Activated naive CD8-positive, alpha-beta T cell treated with anti-CD3 and anti-CD28 coated beads, Interleukin-2, amount 10 ng/mL, durations not matched to agents 7 days and 5 days (primary cell): ENCODE measurements around the gene NRN1L. TPM values are rescaled to one million over a fixed set of nuclear protein-coding genes. Genes with fewer than 3 reads are reported as not detected.

Experiments used
- ATAC-seq: fragments of 150-1000 bp; cut with Tn5 transposase; one replicate; pipeline ENCODE4 v1.10.0; 2021; ENCODE audit warnings: low read depth, moderate library complexity
- POLR2A ChIA-PET: fragments of 350-600 bp; sonication (Branson Sonifier 250); formaldehyde crosslinking; loops from one replicate; lab custom pipeline; 2021; ENCODE audit warnings: antibody characterized with exemption; lab: Charles Lee
- DNase-seq: peaks from one replicate; pipeline ENCODE4 v3.0.0; 2021
- H3K27ac Mint-ChIP-seq: one replicate; pipeline ENCODE4 v1.8.0; 2022; ENCODE audit warnings: mild to moderate bottlenecking, mixed read lengths
- H3K27me3 Mint-ChIP-seq: one replicate; pipeline ENCODE4 v1.8.0; 2022; ENCODE audit warnings: mild to moderate bottlenecking, moderate library complexity, mixed read lengths
- H3K36me3 Mint-ChIP-seq: one replicate; pipeline ENCODE4 v1.8.0; 2021; ENCODE audit warnings: mild to moderate bottlenecking, mixed read lengths
- H3K4me1 Mint-ChIP-seq: one replicate; pipeline ENCODE4 v1.8.0; 2021; ENCODE audit warnings: mixed read lengths
- H3K4me3 Mint-ChIP-seq: one replicate; pipeline ENCODE4 v1.8.0; 2022; ENCODE audit warnings: mild to moderate bottlenecking, moderate library complexity, mixed read lengths
- H3K9me3 Mint-ChIP-seq: one replicate; pipeline ENCODE4 v1.8.0; 2021; ENCODE audit warnings: mixed read lengths
- total RNA-seq, 2 experiments: library from RNA; stranded (reverse); gene quantifications; one replicate each; pipeline ENCODE4 v1.2.3, GENCODE V29; 2021

Gene NRN1L
- total RNA-seq, 2 experiments from 2014 or later = 2.1 to 3.1 TPM

- POLR2A ChIA-PET = interaction anchor here (0.7 kb wide), 3 partner anchors 20 to 669 kb away, joined by 3 to 5 read pairs (median 4); no protein-coding TSS in a partner anchor
- peaks cover 6% of the 10 kb centered on the region for H3K4me1 Mint-ChIP-seq
Observed at GRCh38 chr16:67865318-67865717, 19.4 kb upstream of the NRN1L start.

GRCh38 chr16:67868290-67868689 lies 16.4 kb upstream of the NRN1L start:
- Mint-ChIP-seq H3K27me3 (no peaks in the 10 kb centered on the region), H3K4me1 (peaks cover 1% of the 10 kb centered on the region), H3K36me3 (peaks cover 2% of the 10 kb centered on the region), H3K27ac (no peak overlapping the region), H3K4me3 (no peak overlapping the region), H3K9me3 (no peaks in the 10 kb centered on the region)
- POLR2A ChIA-PET = no interaction called here
- no peak for ATAC-seq
- DNase-seq = no peak

More at GRCh38 chr16:67865318-67865717, 19.4 kb upstream of the NRN1L start:
- ATAC-seq (peak; percentile 54), DNase-seq (no peak)
- H3K36me3 Mint-ChIP-seq = no peaks in the 10 kb centered on the region
- no peak overlapping the region for H3K27ac Mint-ChIP-seq
- H3K4me3 Mint-ChIP-seq = no peak overlapping the region
- no peaks in the 10 kb centered on the region for H3K9me3 Mint-ChIP-seq
- no peaks in the 10 kb centered on the region for H3K27me3 Mint-ChIP-seq

DNA sequence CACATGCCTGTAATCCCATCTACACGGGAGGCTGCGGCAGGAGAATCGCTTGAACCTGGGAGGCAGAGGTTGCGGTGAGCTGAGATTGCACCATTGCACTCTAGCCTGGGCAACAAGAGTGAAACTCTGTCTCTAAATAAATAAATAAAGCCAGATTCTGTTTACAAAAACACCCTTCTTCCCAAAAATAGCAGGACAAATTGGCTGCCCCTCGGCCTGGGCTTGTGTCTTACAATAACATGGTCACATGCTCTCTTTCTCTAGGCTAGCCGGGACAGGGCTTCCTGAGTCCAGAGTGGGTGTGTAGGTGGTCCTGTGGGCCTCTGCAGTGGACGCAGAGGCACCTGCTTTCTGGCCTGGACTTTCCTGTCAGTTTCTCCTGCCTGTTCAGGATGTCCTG lies 15.0 kb upstream of the NRN1L start:
- peaks cover 12% of the 10 kb centered on the region for H3K4me1 Mint-ChIP-seq

GRCh38 chr16:67871256-67871655 lies 13.4 kb upstream of the NRN1L start:
- POLR2A ChIA-PET = interaction anchor here (0.7 to 3.2 kb wide), 3 partner anchors 28 to 205 kb away, joined by 3 to 14 read pairs (median 3); partner anchors contain the start of genes C16orf86, ENKD1 and PSMB10
- Mint-ChIP-seq H3K4me3 (no peak overlapping the region), H3K9me3 (no peaks in the 10 kb centered on the region), H3K36me3 (peaks cover 4% of the 10 kb centered on the region), H3K27ac (no peak overlapping the region), H3K4me1 (peaks cover 24% of the 10 kb centered on the region), H3K27me3 (no peaks in the 10 kb centered on the region)
- ATAC-seq = no peak
- DNase-seq = no peak

More for the DNA sequence above, 15.0 kb upstream of the NRN1L start:
- no peak for DNase-seq
- no peak for ATAC-seq
- H3K27me3 Mint-ChIP-seq = no peaks in the 10 kb centered on the region
- H3K4me3 Mint-ChIP-seq = no peak overlapping the region
- H3K9me3 Mint-ChIP-seq = no peaks in the 10 kb centered on the region
- peaks cover 2% of the 10 kb centered on the region for H3K36me3 Mint-ChIP-seq
- POLR2A ChIA-PET = interaction anchor here (0.6 to 1.1 kb wide), 2 partner anchors 17 to 86 kb away, joined by 3 read pairs; no protein-coding TSS in a partner anchor
- no peak overlapping the region for H3K27ac Mint-ChIP-seq

- Mint-ChIP-seq H3K4me3 (peak overlapping the region; percentile 89), H3K36me3 (peaks cover 4% of the 10 kb centered on the region), H3K9me3 (no peaks in the 10 kb centered on the region), H3K4me1 (peaks cover 24% of the 10 kb centered on the region), H3K27me3 (no peaks in the 10 kb centered on the region), H3K27ac (peak overlapping the region; percentile 92)
- DNase-seq (no peak), ATAC-seq (no peak)
- POLR2A ChIA-PET = interaction anchor here (1.0 to 3.2 kb wide), 2 partner anchors 29 to 64 kb away, joined by 3 to 14 read pairs; partner anchors contain the start of gene PSMB10
Observed at GRCh38 chr16:67872131-67872630, 12.5 kb upstream of the NRN1L start.

GRCh38 chr16:67872631-67873434 lies 11.9 kb upstream of the NRN1L start, which contains the start of gene EDC4:
TSS of gene EDC4 (plus strand) at chr16:67873052. CDS start at chr16:67873262, 210 bp downstream.
- H3K36me3 Mint-ChIP-seq = peaks cover 7% of the 10 kb centered on the region
- H3K4me1 Mint-ChIP-seq = peaks cover 24% of the 10 kb centered on the region
- no peaks in the 10 kb centered on the region for H3K9me3 Mint-ChIP-seq
- peak within 1 kb of the TSS; percentile 89 for H3K4me3 Mint-ChIP-seq
- peak within 1 kb of the TSS; percentile 92 for H3K27ac Mint-ChIP-seq
- ATAC-seq (peak; percentile 87), DNase-seq (peak; percentile 96)
- H3K27me3 Mint-ChIP-seq = no peaks in the 10 kb centered on the region
- POLR2A ChIA-PET = interaction anchor here (0.8 to 3.2 kb wide), 6 partner anchors 13 to 200 kb away, joined by 3 to 14 read pairs (median 4); partner anchors contain the start of genes CENPT and PSMB10

GRCh38 chr16:67873435-67874370 lies 11.0 kb upstream of the NRN1L start:
- POLR2A ChIA-PET = interaction anchor here (0.8 to 3.2 kb wide), 6 partner anchors 13 to 201 kb away, joined by 3 to 14 read pairs (median 4); partner anchors contain the start of genes CENPT and PSMB10
- peak overlapping the region; percentile 92 for H3K27ac Mint-ChIP-seq
- H3K4me1 Mint-ChIP-seq = peaks cover 24% of the 10 kb centered on the region
- no peak for DNase-seq
- H3K4me3 Mint-ChIP-seq = peak overlapping the region; percentile 89
- peaks cover 8% of the 10 kb centered on the region for H3K36me3 Mint-ChIP-seq
- peak; percentile 23 for ATAC-seq
- no peaks in the 10 kb centered on the region for H3K9me3 Mint-ChIP-seq
- H3K27me3 Mint-ChIP-seq = no peaks in the 10 kb centered on the region

- POLR2A ChIA-PET = interaction anchor here (1.3 to 1.8 kb wide), 2 partner anchors 12 to 26 kb away, joined by 3 to 10 read pairs; partner anchors contain the start of gene CENPT
- H3K4me1 Mint-ChIP-seq = peaks cover 24% of the 10 kb centered on the region
- peak overlapping the region; percentile 89 for H3K4me3 Mint-ChIP-seq
- no peak for DNase-seq
- H3K9me3 Mint-ChIP-seq = no peaks in the 10 kb centered on the region
- no peak overlapping the region for H3K27ac Mint-ChIP-seq
- no peak for ATAC-seq
- H3K36me3 Mint-ChIP-seq = peaks cover 11% of the 10 kb centered on the region
- no peaks in the 10 kb centered on the region for H3K27me3 Mint-ChIP-seq
Observed at GRCh38 chr16:67874372-67874771, 10.3 kb upstream of the NRN1L start.

- peaks cover 9% of the 10 kb centered on the region for H3K36me3 Mint-ChIP-seq
- no peaks in the 10 kb centered on the region for H3K27me3 Mint-ChIP-seq
- POLR2A ChIA-PET = interaction anchor here (1.4 kb wide), 1 partner anchor 16 kb away, joined by 4 read pairs; the partner anchor contains the start of gene PSKH1
- DNase-seq = no peak
- H3K27ac Mint-ChIP-seq = no peak overlapping the region
- no peaks in the 10 kb centered on the region for H3K9me3 Mint-ChIP-seq
- no peak overlapping the region for H3K4me3 Mint-ChIP-seq
- H3K4me1 Mint-ChIP-seq = peaks cover 24% of the 10 kb centered on the region
- ATAC-seq = no peak
Observed at GRCh38 chr16:67877064-67877463, 7.6 kb upstream of the NRN1L start.

DNA sequence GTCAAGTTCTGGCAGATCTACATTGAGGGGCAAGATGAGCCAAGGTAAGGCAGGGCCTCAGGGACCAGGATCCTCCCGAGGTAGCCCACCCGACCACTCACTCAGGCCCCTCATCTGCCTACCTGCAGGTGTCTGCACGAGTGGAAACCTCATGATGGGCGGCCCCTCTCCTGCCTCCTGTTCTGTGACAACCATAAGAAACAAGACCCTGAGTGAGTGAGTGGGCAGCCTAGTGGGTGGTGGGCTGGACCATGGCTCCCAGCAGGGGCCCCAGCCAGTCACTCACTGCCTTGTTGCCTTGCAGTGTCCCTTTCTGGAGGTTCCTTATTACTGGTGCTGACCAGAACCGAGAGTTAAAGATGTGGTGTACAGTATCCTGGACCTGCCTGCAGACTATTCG lies 6.5 kb upstream of the NRN1L start:
- POLR2A ChIA-PET = no interaction called here
- H3K4me3 Mint-ChIP-seq = no peak overlapping the region
- H3K9me3 Mint-ChIP-seq = no peaks in the 10 kb centered on the region
- H3K4me1 Mint-ChIP-seq = peaks cover 24% of the 10 kb centered on the region
- no peaks in the 10 kb centered on the region for H3K27me3 Mint-ChIP-seq
- ATAC-seq (no peak), DNase-seq (no peak)
- H3K27ac Mint-ChIP-seq = no peak overlapping the region
- H3K36me3 Mint-ChIP-seq = peaks cover 13% of the 10 kb centered on the region

DNA sequence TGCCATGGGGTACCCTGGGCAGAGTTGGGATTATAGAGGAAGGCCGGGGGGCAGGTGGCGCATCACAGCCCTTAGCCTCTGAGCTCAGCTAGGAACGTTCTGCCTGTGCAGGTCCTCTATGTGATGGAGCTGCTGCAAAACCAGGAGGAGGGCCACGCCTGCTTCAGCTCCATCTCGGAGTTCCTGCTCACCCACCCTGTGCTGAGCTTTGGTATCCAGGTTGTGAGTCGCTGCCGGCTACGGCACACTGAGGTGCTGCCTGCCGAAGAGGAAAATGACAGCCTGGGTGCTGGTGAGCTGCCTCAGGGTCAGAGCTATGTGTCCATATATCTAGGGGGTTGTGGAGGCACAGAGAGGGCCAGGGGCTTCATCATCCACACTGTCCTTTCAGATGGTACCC lies 5.8 kb upstream of the NRN1L start:
- H3K36me3 Mint-ChIP-seq = peaks cover 18% of the 10 kb centered on the region
- POLR2A ChIA-PET = interaction anchor here (1.1 kb wide), 1 partner anchor 57 kb away, joined by 3 read pairs; no protein-coding TSS in a partner anchor

DNA sequence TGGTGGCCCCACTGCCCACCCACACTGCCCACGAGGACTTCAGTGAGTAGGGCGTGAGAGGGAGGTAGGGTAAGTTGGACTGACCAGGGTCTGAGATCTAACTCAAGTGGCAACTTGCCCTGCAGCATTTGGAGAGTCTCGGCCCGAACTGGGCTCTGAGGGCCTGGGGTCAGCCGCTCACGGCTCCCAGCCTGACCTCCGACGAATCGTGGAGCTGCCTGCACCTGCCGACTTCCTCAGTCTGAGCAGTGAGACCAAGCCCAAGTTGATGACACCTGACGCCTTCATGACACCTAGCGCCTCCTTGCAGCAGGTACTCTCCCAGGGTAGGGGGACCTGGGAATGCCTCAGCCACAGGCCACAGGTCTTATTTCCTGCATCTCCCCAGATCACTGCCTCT lies 5.2 kb upstream of the NRN1L start:
- DNase-seq (no peak), ATAC-seq (no peak)
- Mint-ChIP-seq H3K4me1 (peaks cover 18% of the 10 kb centered on the region), H3K4me3 (no peak overlapping the region), H3K9me3 (no peaks in the 10 kb centered on the region), H3K27me3 (no peaks in the 10 kb centered on the region), H3K27ac (no peak overlapping the region), H3K36me3 (peaks cover 19% of the 10 kb centered on the region)
- POLR2A ChIA-PET = interaction anchor here (1.1 kb wide), 1 partner anchor 57 kb away, joined by 3 read pairs; no protein-coding TSS in a partner anchor

More for the DNA sequence above, 5.8 kb upstream of the NRN1L start:
- Mint-ChIP-seq H3K27me3 (no peaks in the 10 kb centered on the region), H3K4me1 (peaks cover 24% of the 10 kb centered on the region), H3K27ac (no peak overlapping the region), H3K4me3 (no peak overlapping the region), H3K9me3 (no peaks in the 10 kb centered on the region)
- ATAC-seq (no peak), DNase-seq (no peak)
